ENCODE results near the gene ESAM. TPM values are rescaled to one million over a fixed set of nuclear protein-coding genes. Genes with fewer than 3 reads are reported as not detected.

ESAM gene
- total and polyA plus RNA-seq, 10 of the 15 experiments (the other 5 are each of a cell fraction or from before 2014, with no cell fraction given): 2.7 to 43.6 (median 19.5) TPM

- TF ChIP-seq IRF5 (IDR thresholded peaks at IDR 0.05; ENCODE audit: borderline replicate concordance) (no peak), PAX5 (IDR thresholded peaks at IDR 0.05; ENCODE audit: borderline replicate concordance, low read depth, low read length) (no peak), ZNF274 (IDR thresholded peaks at IDR 0.05; ENCODE audit: insufficient read depth, insufficient read length) (no peak), ASH2L (IDR thresholded peaks at IDR 0.05; ENCODE audit: borderline replicate concordance, low read depth) (no peak), BCL3 (IDR thresholded peaks at IDR 0.05; ENCODE audit: borderline replicate concordance, insufficient read depth, low read depth, low read length, poor library complexity, severe bottlenecking) (no peak), CREB1 (IDR thresholded peaks at IDR 0.05; ENCODE audit: low read depth) (no peak), HDGF (IDR thresholded peaks at IDR 0.05) (peak; percentile 90; the same call in 1 of the 2 replicates), ZZZ3 (IDR thresholded peaks at IDR 0.05; ENCODE audit: control insufficient read depth, insufficient read length, low read depth) (no peak), ZBTB11 (CRISPR knock-in tag; IDR thresholded peaks at IDR 0.05) (no peak), TAF1 (IDR thresholded peaks at IDR 0.05; ENCODE audit: borderline replicate concordance, low read depth, low read length) (peak; percentile 5; the same call in 1 of the 2 replicates), NR2C2 (IDR thresholded peaks at IDR 0.05; ENCODE audit: borderline replicate concordance, control insufficient read depth, insufficient read length, low read depth) (no peak), USF1 (IDR thresholded peaks at IDR 0.05; ENCODE audit: borderline replicate concordance, extremely low read length, insufficient read depth, low read depth, low read length) (no peak), GABPA (IDR thresholded peaks at IDR 0.05; ENCODE audit: low read depth) (no peak), DPF2 (IDR thresholded peaks at IDR 0.05) (no peak; the same call in 1 of the 2 replicates), SRF (IDR thresholded peaks at IDR 0.05; ENCODE audit: low read depth in 2 of 2, low read length in 2 of 2) (no peak), HDAC2 (IDR thresholded peaks at IDR 0.05) (no peak), PBX3 (IDR thresholded peaks at IDR 0.05; ENCODE audit: insufficient replicate concordance, low read depth, low read length) (no peak), SMAD1 (IDR thresholded peaks at IDR 0.05; ENCODE audit: low read depth, partially characterized antibody) (no peak), MEF2B (IDR thresholded peaks at IDR 0.05; ENCODE audit: partially characterized antibody, poor library complexity, severe bottlenecking) (no peak), EED (IDR thresholded peaks at IDR 0.05; ENCODE audit: low read depth) (0 out of 2 replicates have a peak, but pooled peaks have one; percentile 3), BACH1 (IDR thresholded peaks at IDR 0.05; ENCODE audit: borderline replicate concordance) (no peak)
Measured at GRCh38 chr11:124745835-124746620, 16.1 kb downstream of the ESAM start (continued).

All from GM12878 (cell line).